Retinal pigment epithelial cell (primary cell): ENCODE measurements around the gene PCBP2.

Experiments
- DNase-seq: peaks from one replicate; pipeline ENCODE4 v3.0.0-alpha.2; 2010; ENCODE audit warnings: low read depth
- H3K4me3 ChIP-seq: 2 replicates; pipeline ENCODE4 v1.5.1; 2011; ENCODE audit warnings: mild to moderate bottlenecking, low read length, control low read depth, moderate library complexity
- TF ChIP-seq, protein P1 (sequence below): conservative IDR thresholded peaks from 2 replicates; pipeline ENCODE4 v1.5.1; 2011; ENCODE audit warnings: low read depth, low read length, control low read depth, inconsistent platforms

Gene PCBP2

DNA sequence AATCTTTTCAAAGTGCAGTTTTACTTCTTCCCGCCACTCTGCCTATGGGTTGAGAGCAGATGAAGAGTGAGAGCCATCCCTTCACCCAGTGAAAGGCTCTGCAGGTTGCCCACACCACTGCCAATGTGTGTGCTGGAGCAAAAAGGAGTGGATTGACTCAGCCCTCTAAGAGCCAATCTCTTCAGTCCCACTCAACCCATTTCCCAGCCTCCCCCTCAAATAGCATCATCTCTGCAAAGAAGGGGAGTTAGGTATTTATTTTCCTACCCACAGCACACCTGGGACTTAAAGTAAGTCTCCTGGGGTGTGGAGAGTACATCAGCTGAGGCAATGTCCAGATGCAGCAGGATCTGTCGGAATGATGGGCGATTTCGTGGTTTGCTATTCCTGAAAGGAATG, 32.1 kb downstream of the PCBP2 start:
- TF ChIP-seq, protein P1, sequence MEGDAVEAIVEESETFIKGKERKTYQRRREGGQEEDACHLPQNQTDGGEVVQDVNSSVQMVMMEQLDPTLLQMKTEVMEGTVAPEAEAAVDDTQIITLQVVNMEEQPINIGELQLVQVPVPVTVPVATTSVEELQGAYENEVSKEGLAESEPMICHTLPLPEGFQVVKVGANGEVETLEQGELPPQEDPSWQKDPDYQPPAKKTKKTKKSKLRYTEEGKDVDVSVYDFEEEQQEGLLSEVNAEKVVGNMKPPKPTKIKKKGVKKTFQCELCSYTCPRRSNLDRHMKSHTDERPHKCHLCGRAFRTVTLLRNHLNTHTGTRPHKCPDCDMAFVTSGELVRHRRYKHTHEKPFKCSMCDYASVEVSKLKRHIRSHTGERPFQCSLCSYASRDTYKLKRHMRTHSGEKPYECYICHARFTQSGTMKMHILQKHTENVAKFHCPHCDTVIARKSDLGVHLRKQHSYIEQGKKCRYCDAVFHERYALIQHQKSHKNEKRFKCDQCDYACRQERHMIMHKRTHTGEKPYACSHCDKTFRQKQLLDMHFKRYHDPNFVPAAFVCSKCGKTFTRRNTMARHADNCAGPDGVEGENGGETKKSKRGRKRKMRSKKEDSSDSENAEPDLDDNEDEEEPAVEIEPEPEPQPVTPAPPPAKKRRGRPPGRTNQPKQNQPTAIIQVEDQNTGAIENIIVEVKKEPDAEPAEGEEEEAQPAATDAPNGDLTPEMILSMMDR: no peak
- DNase-seq: no peak
- no peak overlapping the region for H3K4me3 ChIP-seq

DNA sequence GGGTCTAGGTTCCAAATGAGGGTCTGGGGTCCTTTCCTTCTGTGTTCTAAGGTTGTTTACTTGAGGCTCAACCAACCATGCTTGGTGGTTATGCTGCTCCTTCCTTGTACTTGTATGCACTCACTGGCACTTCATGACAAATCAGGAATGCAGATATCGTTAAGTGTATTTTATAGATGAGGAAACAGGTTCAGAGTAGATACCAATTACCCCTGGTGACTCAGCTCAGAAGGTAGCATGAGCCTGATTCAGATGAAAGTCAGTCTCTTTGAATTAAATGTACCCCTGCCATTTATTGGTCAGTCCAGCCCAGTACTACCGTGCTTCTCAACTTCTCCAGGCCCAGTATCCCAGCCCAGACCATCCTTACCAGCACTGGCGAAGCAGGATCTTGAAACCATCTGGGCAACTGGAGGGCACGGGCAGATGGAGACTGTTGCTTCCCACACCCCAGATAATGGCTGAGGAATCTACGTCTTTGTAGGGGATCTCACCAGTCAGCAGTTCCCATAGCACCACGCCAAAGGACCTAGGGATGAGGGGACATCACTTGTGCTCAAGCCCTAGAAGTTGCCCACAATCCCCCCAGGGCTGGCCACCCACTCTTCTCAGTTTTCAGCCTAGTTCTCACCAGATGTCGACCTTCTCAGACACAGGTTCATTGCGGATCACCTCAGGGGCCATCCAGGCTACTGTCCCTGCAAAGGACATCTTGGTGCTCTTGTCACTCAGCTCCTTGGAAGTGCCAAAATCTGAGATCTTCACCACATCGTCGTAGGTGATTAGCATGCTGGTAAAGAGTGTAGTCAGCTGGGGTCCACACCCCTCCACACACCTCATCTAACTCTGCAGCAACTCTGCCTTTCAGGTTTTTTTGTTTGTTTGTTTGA, 33.0 kb downstream of the PCBP2 start:
- TF ChIP-seq, protein P1: no peak
- no peak for DNase-seq

DNA sequence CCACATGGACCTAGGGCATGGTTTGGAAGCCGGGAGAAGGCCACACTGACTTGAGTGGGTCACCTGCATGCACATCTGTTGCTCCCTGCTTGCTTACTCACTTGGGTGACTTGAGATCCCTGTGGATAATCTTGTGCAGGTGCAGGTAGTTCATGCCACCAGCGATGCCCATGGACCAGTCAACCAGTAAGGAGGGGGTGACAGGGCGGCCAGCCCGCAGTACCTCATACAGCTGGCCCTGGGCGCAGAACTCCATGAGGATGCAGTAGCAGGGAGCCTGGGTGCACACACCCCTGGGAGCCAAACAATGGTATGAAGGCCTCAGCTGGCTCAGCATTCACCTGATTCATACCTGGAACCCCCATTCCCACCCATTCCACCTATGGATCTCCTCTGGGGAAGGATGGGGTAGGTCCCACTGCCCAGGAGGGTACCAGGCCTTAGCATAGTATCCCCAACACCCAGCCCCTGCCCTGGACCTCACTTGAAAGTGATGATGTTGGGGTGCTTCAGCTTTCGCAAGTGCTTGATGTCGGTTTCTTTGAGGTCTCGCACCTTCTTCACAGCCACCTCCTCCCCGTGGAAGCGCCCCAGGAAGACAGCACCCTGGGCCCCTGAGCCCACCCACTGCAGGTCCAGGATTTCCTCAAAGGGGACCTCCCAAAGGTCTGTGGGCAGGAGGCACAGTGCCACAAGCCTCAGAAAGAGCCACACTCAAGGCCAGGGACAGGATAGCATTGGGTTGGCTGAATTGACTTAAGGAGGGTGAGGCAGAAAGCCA, 34.2 kb downstream of the PCBP2 start:
- TF ChIP-seq, protein P1: no peak
- no peak overlapping the region for H3K4me3 ChIP-seq
- DNase-seq: no peak

More for the DNA sequence above, 33.0 kb downstream of the PCBP2 start:
- H3K4me3 ChIP-seq: no peak overlapping the region

DNA sequence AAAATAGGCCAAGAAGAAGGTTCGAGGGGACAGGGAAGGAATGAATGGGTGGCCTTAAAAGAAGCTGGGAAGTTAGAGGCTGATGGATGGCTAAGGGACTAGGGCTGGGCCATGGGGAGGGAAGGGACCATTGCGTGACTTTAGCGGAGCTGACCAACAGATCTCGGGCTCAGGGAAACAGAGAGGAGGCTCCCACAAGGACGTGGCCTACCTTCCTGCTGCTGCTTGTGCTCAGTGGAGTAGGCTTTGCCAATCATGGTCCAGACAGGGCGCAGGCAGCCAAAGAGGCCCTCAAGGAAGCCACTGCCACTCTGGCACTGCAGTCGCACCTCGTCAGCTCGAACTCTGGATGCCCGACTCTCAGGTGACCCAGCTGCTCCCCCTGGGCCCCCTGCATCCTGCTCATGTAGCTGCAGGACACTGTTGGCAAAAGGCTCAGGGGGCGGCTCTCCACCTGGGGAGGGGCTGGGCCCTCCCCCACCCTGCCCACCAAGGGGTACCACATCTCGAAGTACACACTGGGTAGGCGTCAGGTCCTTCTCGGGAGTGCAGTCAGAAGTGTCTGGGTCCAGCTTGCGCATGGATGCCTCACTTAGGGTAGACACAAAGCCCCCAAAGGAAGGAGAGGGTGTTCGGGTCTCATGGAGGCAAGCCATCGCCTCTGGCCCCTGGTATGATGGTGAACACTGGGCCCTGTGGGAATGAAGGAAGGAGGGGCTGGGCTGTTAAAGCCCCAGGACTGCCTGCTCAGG, 35.0 kb downstream of the PCBP2 start:
- no peak overlapping the region for H3K4me3 ChIP-seq
- TF ChIP-seq, protein P1: no peak
- DNase-seq: no peak

DNA sequence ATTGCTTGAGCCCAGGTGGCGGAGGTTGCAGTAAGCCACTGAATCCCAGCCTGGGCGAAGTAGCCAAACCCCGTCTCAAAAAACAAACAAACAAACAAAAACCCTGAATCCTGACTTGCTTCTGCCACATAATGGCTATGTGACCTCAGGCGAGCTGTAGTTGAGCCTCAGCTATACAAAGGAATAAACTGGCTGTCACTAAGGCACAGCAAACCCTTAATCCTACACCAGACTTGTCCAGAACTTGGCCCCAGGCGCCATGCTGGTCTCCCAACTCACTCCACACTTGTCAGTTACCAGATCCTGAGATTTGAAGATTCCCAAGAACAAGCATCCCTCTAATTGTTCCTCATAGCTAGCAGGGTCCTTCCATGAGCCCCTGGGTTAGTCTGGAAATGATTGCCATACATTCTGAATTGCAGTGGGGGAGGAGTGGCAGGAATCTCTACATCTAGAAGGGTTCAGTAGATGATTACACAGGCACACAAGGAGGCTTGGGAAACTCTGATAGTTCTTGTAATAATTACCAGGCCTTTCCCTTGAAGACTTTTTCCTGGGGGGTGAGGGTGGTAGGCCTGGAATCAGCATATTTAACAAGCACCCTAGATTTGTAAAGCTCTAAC, 37.5 kb downstream of the PCBP2 start:
- TF ChIP-seq, protein P1: no peak
- H3K4me3 ChIP-seq: no peak overlapping the region
- DNase-seq: no peak

DNA sequence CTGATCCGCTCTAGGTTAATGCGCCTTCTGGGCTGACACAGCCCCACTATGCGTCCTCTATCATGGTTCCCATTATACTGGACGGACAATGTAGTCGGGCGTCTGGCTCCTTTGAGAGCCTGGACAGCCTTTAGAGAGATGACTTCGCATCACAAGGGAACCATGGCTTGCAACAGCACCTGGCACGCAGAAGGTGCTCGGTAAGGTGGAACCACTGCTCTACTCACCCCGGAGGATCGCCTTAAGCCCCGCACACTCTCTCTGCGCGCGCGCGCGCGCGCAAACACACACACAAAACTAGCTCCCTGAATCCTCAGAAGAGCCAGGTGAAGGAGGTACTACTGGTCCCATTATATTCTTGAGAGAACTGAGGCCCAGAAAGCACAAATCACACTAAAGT, 40.3 kb downstream of the PCBP2 start:
- H3K4me3 ChIP-seq: peak overlapping the region; percentile 47

More for the DNA sequence above, 40.3 kb downstream of the PCBP2 start:
- DNase-seq: no peak
- TF ChIP-seq, protein P1: no peak
